HepG2 (cell line): Measurements from ENCODE around the gene MOK. TPM values are rescaled to one million over a fixed set of nuclear protein-coding genes. Genes with fewer than 3 reads are reported as not detected.
A peak's percentile ranks its signal among the peaks of the same experiment; 100 is the strongest.

Experiments
- CREM ChIP-seq, 2 experiments: sonication (generic) in 1 of 2; formaldehyde crosslinking in 1 of 2; IDR thresholded peaks; 2 replicates each; pipeline versions ENCODE4 v1.4.0 to v1.6.1; 2016 to 2020; ENCODE audit warnings: antibody characterized with exemption in 1 of 2, mild to moderate bottlenecking in 1 of 2, missing genetic modification reagents in 1 of 2
- ESRRA ChIP-seq: sonication (generic); formaldehyde crosslinking; IDR thresholded peaks from 2 replicates; pipeline ENCODE4 v1.5.1; 2020; ENCODE audit warnings: mild to moderate bottlenecking, low read depth, missing genetic modification reagents
- FOSL1 ChIP-seq: sonication (generic); formaldehyde crosslinking; IDR thresholded peaks from 2 replicates; pipeline ENCODE4 v1.9.0; 2021; ENCODE audit warnings: missing genetic modification reagents, borderline replicate concordance
- FOXA3 ChIP-seq: IDR thresholded peaks from 2 replicates; pipeline ENCODE4 v1.6.1; 2016; ENCODE audit warnings: missing genetic modification reagents, missing compliant biosample characterization
- HDAC6 ChIP-seq: fragments of 200-600 bp; sonication (generic); IDR thresholded peaks from 2 replicates; pipeline ENCODE4 v1.7.0; 2017; ENCODE audit warnings: mild to moderate bottlenecking, antibody characterized with exemption, low read length, low read depth
- HNF4A ChIP-seq: sonication (generic); formaldehyde crosslinking; IDR thresholded peaks from 2 replicates; pipeline ENCODE4 v1.4.0; 2020; ENCODE audit warnings: missing genetic modification reagents
- KDM3A ChIP-seq: IDR thresholded peaks from 2 replicates; pipeline ENCODE4 v1.6.1; 2018; ENCODE audit warnings: low read depth, missing compliant biosample characterization
- MAZ ChIP-seq, 2 experiments: sonication (generic) in 1 of 2; formaldehyde crosslinking in 1 of 2; IDR thresholded peaks; 2 replicates each; pipeline versions ENCODE4 v1.5.0 to v1.6.1; 2012 to 2020; ENCODE audit warnings: low read depth in 2 of 2, mild to moderate bottlenecking in 2 of 2, borderline replicate concordance in 1 of 2, improper control_type of control experiment in 1 of 2, low read length in 1 of 2, missing genetic modification reagents in 1 of 2, moderate library complexity in 1 of 2
- MIER2 ChIP-seq: IDR thresholded peaks from 2 replicates; pipeline ENCODE4 v1.6.1; 2016; ENCODE audit warnings: missing biosample characterization, missing genetic modification reagents
- NCOA5 ChIP-seq: sonication (generic); formaldehyde crosslinking; IDR thresholded peaks from 2 replicates; pipeline ENCODE4 v1.4.0; 2020; ENCODE audit warnings: missing genetic modification reagents
- NR2C2 ChIP-seq: sonication (generic); formaldehyde crosslinking; IDR thresholded peaks from 2 replicates; pipeline ENCODE4 v1.4.0; 2020; ENCODE audit warnings: missing genetic modification reagents, mild to moderate bottlenecking, moderate library complexity, borderline replicate concordance
- SIN3B ChIP-seq: fragments of 150-350 bp; IDR thresholded peaks from 2 replicates; pipeline ENCODE4 v1.6.1; 2014; ENCODE audit warnings: low read length
- TEAD3 ChIP-seq: optimal IDR thresholded peaks from 2 replicates; pipeline ENCODE3; 2016; ENCODE audit warnings: borderline replicate concordance
- ZNF350 ChIP-seq: sonication (generic); formaldehyde crosslinking; IDR thresholded peaks from 2 replicates; pipeline ENCODE4 v1.4.0; 2020; ENCODE audit warnings: mild to moderate bottlenecking, low read depth, missing genetic modification reagents, borderline replicate concordance
- ZNF772 ChIP-seq: sonication (generic); formaldehyde crosslinking; IDR thresholded peaks from 2 replicates; pipeline ENCODE4 v1.5.0; 2020; ENCODE audit warnings: mild to moderate bottlenecking, missing genetic modification reagents
- polyA plus RNA-seq, 8 experiments: library from polyadenylated mRNA; depleted of rRNA in 3 of 8; stranded (reverse) in 7 of 8; unstranded in 1 of 8; fragments of >200 nt; fragmentation: Illumina TruSeq in 4 of 8; extraction: Trizol in 4 of 8; gene quantifications; 2 replicates each; pipeline versions ENCODE4 v1.2.1 to v1.2.3, GENCODE V29; 2011 to 2016; ENCODE audit warnings: low read depth in 4 of 8, missing spikeins in 1 of 8, mixed read lengths in 1 of 8; ENCODE audit not compliant: insufficient read depth in 1 of 8
- total RNA-seq, 5 experiments: library from RNA; depleted of rRNA; stranded (reverse); fragments of >200 nt; fragmentation: Illumina TruSeq; extraction: Trizol; gene quantifications; 2 replicates each; pipeline ENCODE4 v1.2.3, GENCODE V29; 2016; ENCODE audit warnings: low read depth in 1 of 5
- TF ChIP-seq, protein P1 (sequence below): sonication (generic); formaldehyde crosslinking; IDR thresholded peaks from 2 replicates; pipeline ENCODE4 v1.8.1; 2023; ENCODE audit warnings: missing genetic modification reagents, inconsistent platforms, borderline replicate concordance
- TF ChIP-seq, protein P2 (sequence below): sonication (generic); formaldehyde crosslinking; IDR thresholded peaks from 2 replicates; pipeline ENCODE4 v1.8.0; 2022; ENCODE audit warnings: mild to moderate bottlenecking, missing genetic modification reagents, moderate library complexity
- TF ChIP-seq, protein P3 (sequence below): sonication (generic); formaldehyde crosslinking; IDR thresholded peaks from 2 replicates; pipeline ENCODE4 v1.4.0; 2020; ENCODE audit warnings: mild to moderate bottlenecking, low read depth, missing genetic modification reagents
- TF ChIP-seq, protein P4 (sequence below): sonication (generic); formaldehyde crosslinking; IDR thresholded peaks from 2 replicates; pipeline ENCODE4 v1.9.0; 2021; ENCODE audit warnings: missing genetic modification reagents, mild to moderate bottlenecking, borderline replicate concordance
- TF ChIP-seq, protein P5 (sequence below): sonication (generic); formaldehyde crosslinking; IDR thresholded peaks from 2 replicates; pipeline ENCODE4 v1.4.0; 2020; ENCODE audit warnings: missing genetic modification reagents
- TF ChIP-seq, protein P6 (sequence below): sonication (generic); formaldehyde crosslinking; IDR thresholded peaks from 2 replicates; pipeline ENCODE4 v1.4.0; 2020; ENCODE audit warnings: low read depth, mild to moderate bottlenecking, missing genetic modification reagents

The MOK gene
- total and polyA plus RNA-seq, 2 of the 13 experiments (the other 11 are each of a cell fraction or from before 2014, with no cell fraction given), result 15.3 to 16.9 TPM

DNA sequence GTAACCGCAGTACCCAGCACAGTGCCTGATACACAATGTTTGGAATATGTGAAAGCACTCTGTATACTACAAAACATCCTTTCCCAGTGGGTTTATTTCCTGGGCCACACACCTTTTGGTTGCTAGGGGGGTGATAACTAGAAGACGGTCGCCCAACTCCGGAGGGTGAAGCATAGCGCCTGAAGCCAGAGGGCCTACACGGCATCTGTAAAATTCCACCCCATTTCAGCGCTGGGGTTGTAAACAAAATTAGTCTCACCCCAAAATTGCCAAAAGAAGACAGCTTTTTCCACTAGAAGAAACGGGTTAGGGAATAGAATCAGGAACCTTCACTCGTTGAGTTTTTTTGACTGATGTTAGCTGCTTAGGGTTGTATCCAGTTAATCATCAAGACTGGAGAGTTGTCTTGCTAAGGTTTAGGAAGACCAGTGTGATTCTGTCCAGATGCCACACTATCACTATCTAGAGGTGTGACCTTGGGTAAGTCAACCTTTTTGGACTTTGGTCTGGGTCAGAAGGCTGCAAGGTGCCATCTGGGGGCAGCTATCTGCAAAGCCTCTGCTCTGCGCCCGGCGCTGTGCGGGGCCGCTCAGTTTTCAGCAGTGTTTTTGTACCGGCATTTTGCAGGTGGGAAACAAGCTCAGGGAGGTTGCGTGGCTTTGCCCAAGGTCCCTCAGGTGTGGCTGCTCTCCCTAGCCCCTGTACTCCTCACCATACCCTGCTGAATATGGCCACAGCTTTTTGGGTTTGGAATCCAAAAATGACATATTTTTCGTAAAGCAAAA is 15.9 kb upstream of the MOK start (continued):
- TF ChIP-seq, protein P1, sequence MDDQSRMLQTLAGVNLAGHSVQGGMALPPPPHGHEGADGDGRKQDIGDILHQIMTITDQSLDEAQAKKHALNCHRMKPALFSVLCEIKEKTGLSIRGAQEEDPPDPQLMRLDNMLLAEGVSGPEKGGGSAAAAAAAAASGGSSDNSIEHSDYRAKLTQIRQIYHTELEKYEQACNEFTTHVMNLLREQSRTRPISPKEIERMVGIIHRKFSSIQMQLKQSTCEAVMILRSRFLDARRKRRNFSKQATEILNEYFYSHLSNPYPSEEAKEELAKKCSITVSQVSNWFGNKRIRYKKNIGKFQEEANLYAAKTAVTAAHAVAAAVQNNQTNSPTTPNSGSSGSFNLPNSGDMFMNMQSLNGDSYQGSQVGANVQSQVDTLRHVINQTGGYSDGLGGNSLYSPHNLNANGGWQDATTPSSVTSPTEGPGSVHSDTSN, result no peak
- no peak; the same call in 1 of the 2 replicates for TF ChIP-seq MIER2
- peak; percentile 98 for TF ChIP-seq HNF4A (CRISPR knock-in tag)
- TF ChIP-seq KDM3A (CRISPR knock-in tag), result no peak
- TF ChIP-seq ZNF772 (CRISPR knock-in tag), result peak; percentile 68; the same call in 1 of the 2 replicates
- no peak for TF ChIP-seq HDAC6
- peak; percentile 86 for TF ChIP-seq NR2C2
- TF ChIP-seq, protein P2, sequence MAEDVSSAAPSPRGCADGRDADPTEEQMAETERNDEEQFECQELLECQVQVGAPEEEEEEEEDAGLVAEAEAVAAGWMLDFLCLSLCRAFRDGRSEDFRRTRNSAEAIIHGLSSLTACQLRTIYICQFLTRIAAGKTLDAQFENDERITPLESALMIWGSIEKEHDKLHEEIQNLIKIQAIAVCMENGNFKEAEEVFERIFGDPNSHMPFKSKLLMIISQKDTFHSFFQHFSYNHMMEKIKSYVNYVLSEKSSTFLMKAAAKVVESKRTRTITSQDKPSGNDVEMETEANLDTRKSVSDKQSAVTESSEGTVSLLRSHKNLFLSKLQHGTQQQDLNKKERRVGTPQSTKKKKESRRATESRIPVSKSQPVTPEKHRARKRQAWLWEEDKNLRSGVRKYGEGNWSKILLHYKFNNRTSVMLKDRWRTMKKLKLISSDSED (CRISPR knock-in tag), result no peak
- TF ChIP-seq, protein P3, sequence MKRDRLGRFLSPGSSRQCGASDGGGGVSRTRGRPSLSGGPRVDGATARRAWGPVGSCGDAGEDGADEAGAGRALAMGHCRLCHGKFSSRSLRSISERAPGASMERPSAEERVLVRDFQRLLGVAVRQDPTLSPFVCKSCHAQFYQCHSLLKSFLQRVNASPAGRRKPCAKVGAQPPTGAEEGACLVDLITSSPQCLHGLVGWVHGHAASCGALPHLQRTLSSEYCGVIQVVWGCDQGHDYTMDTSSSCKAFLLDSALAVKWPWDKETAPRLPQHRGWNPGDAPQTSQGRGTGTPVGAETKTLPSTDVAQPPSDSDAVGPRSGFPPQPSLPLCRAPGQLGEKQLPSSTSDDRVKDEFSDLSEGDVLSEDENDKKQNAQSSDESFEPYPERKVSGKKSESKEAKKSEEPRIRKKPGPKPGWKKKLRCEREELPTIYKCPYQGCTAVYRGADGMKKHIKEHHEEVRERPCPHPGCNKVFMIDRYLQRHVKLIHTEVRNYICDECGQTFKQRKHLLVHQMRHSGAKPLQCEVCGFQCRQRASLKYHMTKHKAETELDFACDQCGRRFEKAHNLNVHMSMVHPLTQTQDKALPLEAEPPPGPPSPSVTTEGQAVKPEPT (CRISPR knock-in tag), result 0 out of 2 replicates have a peak, but pooled peaks have one; percentile 35
- no peak; the same call in 1 of the 2 replicates for TF ChIP-seq MAZ (IDR thresholded peaks at IDR 0.05; ENCODE audit: borderline replicate concordance, low read depth, low read length)
- no peak for TF ChIP-seq MAZ (CRISPR knock-in tag; IDR thresholded peaks at IDR 0.05; ENCODE audit: low read depth)
- TF ChIP-seq ZNF350 (CRISPR knock-in tag), result 0 out of 2 replicates have a peak, but pooled peaks have one; percentile 54
- TF ChIP-seq NCOA5 (CRISPR knock-in tag), result no peak
- TF ChIP-seq, protein P4, sequence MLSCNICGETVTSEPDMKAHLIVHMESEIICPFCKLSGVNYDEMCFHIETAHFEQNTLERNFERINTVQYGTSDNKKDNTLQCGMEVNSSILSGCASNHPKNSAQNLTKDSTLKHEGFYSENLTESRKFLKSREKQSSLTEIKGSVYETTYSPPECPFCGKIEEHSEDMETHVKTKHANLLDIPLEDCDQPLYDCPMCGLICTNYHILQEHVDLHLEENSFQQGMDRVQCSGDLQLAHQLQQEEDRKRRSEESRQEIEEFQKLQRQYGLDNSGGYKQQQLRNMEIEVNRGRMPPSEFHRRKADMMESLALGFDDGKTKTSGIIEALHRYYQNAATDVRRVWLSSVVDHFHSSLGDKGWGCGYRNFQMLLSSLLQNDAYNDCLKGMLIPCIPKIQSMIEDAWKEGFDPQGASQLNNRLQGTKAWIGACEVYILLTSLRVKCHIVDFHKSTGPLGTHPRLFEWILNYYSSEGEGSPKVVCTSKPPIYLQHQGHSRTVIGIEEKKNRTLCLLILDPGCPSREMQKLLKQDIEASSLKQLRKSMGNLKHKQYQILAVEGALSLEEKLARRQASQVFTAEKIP, result no peak
- no peak; the same call in 1 of the 2 replicates for TF ChIP-seq CREM (IDR thresholded peaks at IDR 0.05)
- no peak for TF ChIP-seq CREM (CRISPR knock-in tag; IDR thresholded peaks at IDR 0.05)
- TF ChIP-seq SIN3B, result no peak
- no peak for TF ChIP-seq FOSL1 (CRISPR knock-in tag)
- TF ChIP-seq, protein P5, sequence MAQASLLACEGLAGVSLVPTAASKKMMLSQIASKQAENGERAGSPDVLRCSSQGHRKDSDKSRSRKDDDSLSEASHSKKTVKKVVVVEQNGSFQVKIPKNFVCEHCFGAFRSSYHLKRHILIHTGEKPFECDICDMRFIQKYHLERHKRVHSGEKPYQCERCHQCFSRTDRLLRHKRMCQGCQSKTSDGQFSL (CRISPR knock-in tag), result no peak
- peak; percentile 58 for TF ChIP-seq FOXA3 (CRISPR knock-in tag)
- TF ChIP-seq ESRRA, result peak; percentile 100
- TF ChIP-seq, protein P6, sequence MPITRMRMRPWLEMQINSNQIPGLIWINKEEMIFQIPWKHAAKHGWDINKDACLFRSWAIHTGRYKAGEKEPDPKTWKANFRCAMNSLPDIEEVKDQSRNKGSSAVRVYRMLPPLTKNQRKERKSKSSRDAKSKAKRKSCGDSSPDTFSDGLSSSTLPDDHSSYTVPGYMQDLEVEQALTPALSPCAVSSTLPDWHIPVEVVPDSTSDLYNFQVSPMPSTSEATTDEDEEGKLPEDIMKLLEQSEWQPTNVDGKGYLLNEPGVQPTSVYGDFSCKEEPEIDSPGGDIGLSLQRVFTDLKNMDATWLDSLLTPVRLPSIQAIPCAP (CRISPR knock-in tag), result no peak
- peak; percentile 87 for TF ChIP-seq TEAD3 (CRISPR knock-in tag)
